Measurements from ENCODE around the gene QKI.

- TF ChIP-seq, protein P1, sequence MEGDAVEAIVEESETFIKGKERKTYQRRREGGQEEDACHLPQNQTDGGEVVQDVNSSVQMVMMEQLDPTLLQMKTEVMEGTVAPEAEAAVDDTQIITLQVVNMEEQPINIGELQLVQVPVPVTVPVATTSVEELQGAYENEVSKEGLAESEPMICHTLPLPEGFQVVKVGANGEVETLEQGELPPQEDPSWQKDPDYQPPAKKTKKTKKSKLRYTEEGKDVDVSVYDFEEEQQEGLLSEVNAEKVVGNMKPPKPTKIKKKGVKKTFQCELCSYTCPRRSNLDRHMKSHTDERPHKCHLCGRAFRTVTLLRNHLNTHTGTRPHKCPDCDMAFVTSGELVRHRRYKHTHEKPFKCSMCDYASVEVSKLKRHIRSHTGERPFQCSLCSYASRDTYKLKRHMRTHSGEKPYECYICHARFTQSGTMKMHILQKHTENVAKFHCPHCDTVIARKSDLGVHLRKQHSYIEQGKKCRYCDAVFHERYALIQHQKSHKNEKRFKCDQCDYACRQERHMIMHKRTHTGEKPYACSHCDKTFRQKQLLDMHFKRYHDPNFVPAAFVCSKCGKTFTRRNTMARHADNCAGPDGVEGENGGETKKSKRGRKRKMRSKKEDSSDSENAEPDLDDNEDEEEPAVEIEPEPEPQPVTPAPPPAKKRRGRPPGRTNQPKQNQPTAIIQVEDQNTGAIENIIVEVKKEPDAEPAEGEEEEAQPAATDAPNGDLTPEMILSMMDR (conservative IDR thresholded peaks at IDR 0.05; ENCODE audit: low read length) = no peak
- TF ChIP-seq EZH2phosphoT487 (IDR thresholded peaks at IDR 0.05; ENCODE audit: borderline replicate concordance) = no peak
These were observed 22.0 kb upstream of the QKI start for GRCh38 chr6:163392533-163392932.
